SKM-1 treated with dmso at 0.1 percent for 144 hours (cell line): ENCODE data around the gene NEO1.
A peak's percentile ranks its signal among the peaks of the same experiment; 100 is the strongest.
"Not testable (repeated sequence)": the region's sequence is repeated elsewhere in the genome, so short reads cannot be mapped to it uniquely, and the experiment has no call there.

Experiments
- DNase-seq: peaks from one replicate; lab custom pipeline; 2025; ENCODE audit not compliant: unreplicated experiment; lab: John Stamatoyannopoulos, UW

The NEO1 gene

DNA sequence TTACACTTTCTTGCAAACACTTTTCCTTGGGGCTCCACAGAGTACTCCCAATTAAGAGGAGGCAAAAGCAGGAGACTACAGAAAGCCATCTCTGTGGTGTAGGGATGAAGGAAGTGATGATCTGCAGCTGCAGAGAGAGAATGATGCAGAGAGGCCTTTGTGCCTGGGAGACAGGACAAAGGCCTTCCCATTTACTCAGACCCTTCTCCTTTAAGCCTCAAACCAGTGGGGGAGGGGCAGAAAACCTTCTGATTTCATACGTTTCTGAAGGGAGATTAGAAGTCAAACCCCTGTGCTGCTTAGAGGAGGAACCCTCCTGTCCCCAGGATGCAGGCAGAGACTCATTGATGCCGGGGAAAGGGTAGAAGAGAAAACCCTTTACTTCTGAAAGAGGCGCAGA, 130.8 kb downstream of the NEO1 start:
- DNase-seq: no peak

DNA sequence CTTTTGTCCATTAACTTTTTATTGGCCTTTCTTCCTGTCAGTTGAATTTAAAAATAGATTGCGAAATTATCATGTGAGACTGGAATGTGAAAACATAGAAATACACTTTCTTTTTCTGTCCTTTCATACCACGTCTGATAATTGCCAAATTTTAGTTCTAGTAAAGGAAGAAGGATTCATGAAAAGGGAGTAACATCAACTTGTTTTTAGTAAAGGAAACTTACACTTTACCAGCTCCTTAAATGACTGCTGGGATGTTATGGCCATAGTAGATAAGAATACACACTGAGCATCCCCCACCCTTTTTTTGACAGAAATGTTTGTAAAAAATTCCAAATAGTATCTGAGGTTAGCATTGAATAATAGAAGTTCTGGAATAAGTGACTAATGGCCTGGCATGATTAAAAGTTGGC, 137.9 kb downstream of the NEO1 start:
- no peak for DNase-seq

DNA sequence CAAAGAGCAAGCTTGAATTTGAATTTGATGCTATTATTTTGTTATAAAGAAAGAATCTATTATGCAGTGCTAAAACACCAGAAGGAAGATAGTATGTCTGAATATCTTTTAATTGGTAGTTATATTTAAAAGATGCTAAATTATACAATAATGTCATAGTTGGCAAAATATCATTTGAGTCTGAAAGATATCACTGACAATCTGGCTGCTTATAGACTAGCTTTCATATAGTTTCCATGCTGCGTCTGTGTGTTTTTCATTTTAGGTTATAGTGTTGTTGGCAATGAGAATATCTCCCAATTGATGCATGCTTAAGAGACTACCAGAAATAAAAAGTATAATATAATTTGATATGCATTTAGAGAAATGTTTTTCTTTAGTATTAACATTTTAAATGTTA, 142.9 kb downstream of the NEO1 start:
- DNase-seq: no peak

DNA sequence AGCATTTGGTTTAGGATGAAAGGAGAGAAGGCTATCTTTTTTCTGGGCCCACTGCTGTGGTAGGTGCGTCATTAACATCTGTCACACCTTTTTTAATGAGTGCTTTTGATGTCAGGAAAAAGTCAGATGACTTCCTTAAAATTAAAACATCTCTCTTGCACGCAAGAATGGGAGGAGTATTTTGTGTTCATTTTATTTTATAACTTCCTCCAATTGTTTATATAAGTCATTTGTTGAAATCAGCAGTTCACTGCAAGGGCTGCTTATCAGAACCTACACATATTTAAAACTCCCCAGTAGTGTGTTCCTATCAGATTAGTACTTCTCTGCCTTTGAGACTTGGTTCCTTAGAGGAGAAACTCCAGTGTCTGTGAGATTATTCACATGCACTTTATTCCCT, 143.8 kb downstream of the NEO1 start:
- no peak for DNase-seq

DNA sequence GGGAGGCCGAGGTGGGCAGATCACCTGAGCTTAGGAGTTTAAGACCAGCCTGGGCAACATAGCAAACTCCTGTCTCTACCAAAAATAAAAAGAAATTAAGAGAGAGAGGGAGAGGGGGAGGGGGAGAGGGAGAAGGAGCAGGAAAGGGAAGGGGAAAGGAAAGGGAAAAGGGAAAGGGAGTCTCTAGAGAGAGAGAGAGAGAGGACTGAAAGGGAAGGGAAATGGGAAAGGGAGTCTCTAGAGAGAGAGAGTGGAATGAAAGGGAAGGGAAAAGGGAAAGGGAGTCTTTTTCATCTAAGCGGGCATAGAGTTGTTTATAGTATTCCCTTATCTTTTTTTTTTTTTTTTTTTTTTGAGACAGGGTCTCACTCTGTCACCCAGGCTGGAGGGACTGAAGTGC, 148.1 kb downstream of the NEO1 start:
- no peak for DNase-seq

DNA sequence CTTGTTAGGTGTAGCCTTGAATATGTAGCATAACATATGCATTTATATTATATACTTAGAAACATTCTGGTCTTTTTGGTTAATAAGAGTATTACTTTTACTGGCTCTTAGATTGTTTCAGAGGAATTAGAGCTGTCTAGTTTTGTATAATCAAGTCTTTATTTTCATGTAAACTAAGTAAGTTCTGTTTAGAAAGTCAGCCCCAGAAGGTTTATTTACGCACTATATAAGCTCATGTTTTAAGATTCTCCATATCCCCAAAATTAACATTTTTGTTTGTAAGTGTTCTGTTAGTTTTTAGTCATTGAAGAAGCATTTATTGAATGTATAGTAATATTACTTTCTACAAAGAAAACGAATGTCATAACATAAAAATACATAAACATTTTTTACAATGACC, 158.4 kb downstream of the NEO1 start:
- DNase-seq: no peak

DNA sequence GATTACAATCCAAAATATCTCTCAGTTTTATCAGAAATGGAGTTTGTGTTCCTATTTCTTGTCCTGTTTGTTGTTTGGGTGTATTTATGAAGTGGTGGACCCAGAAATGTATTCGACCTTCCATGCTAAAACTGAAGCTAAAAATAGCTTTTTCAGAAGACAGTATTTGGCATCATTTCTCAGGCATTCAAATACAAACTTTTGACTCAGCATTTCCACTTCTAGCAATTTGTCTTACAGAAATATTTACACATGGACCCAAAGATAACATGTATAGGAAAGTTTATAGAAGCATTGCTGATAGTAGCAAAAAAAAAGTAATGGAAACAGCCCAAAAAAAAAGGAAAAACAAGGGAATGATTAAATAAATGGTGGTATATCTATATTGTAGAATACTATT, 160.2 kb downstream of the NEO1 start:
- no peak for DNase-seq

DNA sequence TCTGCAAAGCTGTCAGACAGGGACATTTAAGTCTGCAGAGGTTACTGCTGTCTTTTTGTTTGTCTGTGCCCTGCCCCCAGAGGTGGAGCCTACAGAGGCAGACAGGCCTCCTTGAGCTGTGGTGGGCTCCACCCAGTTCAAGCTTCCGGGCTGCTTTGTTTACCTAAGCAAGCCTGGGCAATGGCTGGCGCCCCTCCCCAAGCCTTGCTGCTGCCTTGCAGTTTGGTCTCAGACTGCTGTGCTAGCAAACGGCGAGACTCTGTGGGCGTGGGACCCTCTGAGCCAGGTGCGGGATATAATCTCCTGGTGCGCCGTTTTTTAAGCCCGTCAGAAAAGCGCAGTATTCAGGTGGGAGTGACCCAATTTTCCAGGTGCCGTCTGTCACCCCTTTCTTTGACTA, 169.2 kb downstream of the NEO1 start:
- not testable (repeated sequence) for DNase-seq

DNA sequence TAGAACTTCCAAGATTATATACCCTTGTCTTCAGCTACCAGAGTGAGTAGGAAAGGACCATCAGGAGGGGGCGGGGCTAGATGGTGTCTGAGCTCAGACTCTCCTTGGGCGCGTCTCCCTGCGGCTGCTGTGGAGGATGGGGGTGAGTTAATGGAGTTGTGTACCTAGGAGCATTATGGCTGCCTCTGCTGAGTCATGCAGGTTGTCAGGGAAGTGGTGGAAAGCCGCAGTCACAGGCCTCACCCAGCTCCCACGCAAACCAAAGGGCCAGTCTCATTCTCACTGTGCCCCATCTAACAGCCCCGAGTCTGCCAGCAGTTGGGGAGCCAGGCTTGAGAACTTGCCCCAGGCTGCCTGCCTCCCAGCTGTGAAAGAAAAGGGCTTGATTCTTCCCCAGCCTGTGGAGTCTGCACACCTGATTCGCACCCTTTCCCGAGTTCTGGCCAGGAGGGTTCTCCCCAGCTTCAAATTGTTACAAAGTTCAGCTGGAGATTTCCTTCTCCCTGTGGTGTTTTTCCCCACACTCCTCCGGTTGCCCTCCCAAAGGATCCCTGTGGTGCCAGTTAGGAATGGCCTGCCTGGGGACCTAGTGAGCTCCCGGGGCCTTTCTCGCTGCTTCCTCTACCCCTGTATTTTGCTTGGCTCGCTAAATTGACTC, 173.2 kb downstream of the NEO1 start:
- no peak for DNase-seq

DNA sequence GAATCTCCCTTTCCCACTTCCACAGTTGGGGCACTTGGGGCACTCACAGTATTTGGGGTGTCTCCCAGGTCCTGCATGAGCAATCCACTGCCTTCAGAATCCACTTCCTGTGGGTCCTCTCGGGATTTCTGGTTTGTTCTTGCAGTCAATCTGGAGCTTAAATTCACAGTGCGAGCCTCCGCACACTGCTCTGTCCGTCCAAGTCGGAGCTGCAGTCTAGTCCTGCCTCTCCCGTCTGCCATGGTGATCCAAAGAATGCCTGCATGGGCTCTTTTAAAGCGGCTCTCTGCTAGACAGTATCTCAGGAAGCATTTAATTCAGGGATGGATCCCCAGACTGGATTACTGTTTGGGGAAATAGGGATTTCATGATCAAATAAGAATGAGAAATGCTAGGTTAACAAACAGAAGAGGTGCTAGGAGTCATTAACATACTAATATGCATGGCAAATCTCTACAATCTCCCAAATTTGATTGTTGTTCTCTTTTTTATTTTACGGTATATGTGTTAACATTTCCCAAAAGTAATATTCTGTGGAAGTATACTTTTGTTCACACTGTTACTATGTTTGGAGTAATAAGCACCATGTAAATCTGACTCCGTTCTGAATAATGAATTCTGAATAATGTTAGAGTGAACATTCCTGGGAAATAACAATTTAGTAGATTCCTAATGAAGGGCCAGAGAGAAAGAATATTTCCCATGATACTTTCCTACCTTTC, 174.0 kb downstream of the NEO1 start:
- no peak for DNase-seq

DNA sequence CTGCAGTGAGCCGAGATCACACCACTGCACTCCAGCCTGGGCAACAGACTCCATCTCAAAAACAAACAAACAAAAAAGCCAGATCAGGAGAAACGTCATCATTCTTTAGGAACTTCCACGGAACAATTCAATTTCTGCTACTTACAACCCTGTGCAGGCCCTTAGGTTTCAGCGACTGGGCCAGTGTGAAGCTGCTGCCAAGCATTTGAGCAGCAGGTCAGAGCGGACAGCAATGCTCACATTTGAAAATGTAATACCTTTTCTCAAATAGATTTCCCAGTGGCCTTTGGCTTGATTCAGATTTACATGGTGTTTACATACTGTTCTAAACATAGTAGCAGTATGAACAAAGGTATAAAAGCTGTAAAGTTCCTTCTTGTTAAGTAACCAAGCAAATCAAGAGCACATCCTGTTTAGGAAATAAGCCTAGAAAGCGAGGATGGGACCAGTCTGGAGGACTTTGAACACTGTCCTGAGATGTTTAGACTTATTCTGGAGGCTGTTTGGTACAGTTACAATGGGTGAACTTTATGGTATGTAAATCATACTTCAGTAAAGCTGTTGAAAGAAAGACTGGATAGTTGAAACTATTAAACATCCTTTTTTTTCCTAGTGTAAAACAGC, 175.3 kb downstream of the NEO1 start:
- no peak for DNase-seq

DNA sequence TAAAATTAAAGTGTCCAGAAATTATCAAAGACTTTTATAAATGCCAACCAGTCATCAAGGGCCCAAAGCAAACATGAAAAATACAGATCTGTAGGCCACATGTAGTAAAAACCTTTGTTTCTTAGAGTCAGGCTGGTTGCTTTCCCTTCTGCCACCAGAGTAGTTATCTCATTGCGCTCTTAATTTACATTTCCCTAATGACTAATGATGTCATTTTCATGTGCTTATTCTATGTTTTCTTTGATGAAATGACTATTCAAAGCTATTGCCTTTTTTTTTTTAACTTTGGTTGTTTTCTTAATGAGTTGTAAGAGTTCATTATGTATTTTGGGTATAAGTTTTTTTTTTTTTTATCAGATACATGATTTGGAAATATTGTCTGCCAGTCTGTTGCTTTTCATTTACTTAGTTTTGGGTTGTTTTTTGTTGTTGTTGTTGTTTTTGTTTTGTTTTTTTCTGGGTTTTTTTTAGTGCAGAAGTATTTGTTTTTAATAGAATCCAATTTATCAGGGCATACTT, 175.9 kb downstream of the NEO1 start:
- no peak for DNase-seq

DNA sequence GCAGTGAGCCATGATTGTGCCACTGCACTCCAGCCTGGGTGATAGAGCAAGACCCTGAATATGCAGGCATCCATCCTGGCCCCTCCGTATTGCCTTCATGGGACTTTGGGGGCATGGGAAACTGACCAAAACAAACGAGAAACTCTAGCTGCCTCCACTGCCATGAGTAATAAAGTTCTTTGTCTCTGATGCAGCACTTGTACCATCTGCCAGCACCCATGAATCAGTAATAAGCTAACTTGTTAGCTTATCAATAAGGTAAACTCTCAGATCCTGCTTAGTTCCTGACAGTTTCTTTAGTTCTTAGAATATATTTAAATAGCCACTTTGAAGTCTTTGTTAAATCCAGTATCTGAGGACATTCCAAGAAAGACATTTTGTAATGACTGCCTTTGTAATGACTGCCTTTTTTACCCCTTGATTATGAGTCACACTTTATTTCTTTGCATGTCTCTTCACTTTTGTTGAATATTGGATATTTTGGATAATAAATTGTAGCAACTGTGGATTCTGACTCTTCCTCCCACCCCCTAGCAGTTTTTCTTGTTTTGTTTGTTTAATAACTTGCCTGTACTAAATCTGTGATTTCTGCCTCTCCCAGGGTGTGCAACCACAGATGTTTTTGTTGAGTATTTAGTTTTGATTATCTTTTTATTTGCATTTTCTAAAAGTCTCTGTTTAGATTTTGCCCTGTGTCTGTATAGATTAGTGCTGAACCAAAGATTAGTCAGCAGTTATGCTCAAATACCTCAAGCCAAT, 179.6 kb downstream of the NEO1 start:
- no peak for DNase-seq

DNA sequence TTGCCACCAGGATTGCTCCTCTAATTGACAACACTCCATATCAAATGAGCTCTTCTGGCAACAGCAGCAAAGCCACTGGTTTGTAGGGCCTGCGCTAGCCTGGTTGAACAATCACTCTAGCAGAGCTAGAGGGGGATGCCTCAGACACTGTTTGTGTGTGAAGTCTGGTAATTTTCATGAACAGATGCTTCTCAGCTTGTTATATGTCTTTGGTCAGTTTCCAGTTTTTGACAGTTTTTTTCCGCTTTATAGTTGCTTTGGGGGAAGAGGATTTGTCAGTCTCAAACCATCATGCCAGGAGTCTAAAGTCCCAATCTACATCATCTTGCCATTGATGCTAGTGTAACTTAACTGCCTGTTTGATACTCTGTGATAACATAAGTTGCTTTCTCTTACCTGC, 180.5 kb downstream of the NEO1 start:
- no peak for DNase-seq

DNA sequence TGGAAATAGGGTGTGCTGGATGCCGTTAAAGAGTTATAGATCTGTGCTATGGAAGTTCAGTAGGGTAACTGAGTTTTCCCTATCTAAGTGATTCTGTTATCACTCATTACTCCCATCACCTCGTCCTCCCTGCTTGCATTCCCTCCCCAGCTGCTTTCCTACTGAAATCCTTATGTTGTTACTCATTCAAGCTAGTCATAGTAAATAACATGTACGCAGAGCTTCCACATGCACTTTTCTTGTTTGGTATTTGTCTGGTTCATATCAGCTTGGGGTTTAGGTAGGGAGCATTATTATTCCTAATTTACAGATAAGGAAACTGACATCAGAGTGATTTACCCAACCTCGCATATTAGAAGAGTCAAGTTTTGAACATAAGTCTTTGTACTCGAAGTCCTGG, 181.4 kb downstream of the NEO1 start:
- DNase-seq: no peak

DNA sequence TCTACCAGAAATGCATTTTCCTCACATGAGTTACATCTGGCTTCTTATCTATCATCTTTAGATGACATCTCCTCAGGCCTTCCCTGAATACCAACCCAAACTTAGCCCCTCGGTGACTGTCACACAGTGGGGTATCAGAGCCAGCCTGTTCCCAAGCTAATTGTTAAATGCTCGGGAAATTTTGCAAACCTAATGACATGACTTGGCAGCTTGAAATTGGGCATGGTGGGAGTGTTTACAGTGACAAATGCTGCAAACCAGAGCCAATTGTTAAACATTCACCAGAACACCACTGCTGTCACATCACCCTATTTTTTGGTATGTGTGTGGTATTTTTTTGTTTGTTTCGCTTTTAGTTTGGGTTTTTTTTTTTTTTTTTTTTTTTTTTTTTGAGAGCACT, 185.6 kb downstream of the NEO1 start:
- DNase-seq: no peak

DNA sequence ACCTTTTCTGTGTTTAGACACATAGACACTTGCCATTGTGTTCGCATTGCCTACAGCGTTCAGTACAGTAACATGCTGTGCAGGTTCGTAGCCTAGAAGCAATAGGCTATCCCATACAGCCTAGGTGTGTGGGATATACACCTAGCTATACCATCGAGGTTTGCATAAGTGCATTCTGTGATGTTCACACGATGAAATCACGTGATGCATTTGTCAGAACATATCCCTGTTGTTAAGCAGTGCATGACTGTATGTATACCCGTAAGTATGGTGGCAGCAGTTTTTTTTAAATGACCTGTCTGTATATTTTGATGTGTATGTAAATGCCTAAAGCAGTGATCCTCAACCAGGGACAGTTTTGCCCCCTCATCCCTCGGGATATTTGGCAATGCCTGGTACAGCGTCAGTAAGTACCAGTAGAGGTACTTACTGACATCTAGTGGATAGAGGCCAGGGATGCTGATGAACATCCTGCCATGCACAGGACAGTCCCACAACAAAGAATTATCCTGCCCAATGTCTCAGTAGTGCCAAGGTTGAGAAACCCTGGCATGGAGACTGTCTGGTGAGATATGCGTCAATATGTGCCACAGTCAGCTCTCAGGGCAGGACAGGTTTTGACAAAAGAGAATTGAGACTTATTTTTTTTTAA, 187.4 kb downstream of the NEO1 start:
- DNase-seq: no peak

DNA sequence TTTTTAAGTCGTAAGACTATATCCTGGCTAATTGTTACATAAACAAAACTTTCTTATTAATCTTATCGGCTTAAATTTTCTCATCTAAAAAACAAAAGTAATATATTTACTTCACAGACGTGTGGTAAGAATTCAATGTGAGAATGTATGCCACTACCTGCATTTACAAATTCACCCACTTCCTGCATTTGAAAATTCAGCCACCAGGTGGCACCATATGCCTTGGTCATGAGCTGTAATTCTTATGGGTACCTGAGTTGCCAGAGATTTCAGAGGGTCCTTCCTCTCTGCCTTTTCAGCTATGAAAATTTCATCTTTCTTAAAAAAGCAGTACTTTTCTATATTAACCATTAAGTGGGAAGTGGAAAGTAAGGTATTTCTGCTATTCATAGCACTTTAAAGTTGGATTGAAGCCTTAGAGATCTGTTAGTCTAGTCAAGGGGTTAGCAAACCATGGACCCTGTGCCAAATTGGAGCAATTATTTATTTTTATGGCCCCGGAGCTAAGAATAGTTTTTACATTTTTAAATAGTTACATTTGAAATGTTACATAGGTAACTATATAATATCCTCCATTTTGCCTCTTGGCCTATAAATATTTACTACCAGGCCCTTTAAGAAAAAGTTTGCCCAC, 188.7 kb downstream of the NEO1 start:
- peak; percentile 50 for DNase-seq

DNA sequence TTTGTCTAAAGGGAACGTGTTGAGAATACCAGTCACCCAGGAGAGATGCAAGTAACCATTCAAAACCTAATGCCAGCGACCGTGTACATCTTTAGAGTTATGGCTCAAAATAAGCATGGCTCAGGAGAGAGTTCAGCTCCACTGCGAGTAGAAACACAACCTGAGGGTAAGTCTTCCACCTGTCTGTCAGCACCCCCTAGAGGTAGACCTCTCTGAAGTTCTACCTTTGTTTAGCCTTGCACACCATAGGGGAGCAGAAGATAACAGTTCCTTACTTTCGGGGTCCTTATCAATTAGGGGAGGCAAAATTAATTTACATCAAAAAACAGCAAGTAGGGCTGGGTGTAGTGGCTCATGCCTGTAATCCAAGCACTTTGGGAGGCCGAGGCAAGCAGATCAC, 192.1 kb downstream of the NEO1 start:
- DNase-seq: no peak

DNA sequence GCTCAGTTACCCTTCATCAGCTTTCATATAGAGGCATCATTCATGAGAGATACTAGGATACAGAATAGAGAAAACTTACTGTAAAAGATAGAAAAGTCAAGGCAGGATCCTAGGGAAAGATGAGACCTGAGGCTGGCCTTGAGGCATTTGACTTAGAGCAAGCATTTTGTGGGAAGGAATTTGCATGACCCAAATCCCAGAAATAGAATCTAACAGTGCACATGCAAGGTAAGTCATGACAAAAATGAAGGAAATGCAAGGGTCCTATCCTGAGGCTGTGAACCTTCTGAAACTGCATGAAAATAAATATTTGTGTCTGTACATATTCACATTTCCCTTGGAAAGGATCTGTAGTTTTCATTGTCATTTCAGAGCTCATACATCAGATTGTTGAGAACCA, 194.2 kb downstream of the NEO1 start:
- DNase-seq: no peak

DNA sequence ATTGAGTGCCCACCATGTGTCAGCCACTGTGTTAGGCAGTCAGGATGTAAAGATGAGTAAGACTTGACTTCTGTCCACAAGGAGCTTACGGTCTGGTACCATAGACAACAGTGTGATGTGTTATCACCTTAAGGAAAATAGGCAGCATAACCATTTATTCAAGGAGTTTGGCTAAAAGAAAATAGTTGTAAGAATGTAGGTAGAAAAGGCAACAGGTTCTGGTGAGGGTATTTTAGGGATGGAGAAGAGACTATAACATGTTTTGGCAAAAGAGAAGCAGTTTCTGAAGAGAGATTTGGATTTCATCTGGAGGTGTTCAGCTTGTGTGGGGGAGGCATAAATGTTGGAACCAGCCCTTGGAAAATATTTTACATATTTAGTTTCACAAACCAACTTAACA, 194.6 kb downstream of the NEO1 start:
- DNase-seq: no peak
